Measurements from ENCODE around the gene TGM4. TPM values are rescaled to one million over a fixed set of nuclear protein-coding genes. Genes with fewer than 3 reads are reported as not detected.

Gene TGM4
- total and polyA plus RNA-seq, 10 of the 15 experiments (the other 5 are each of a cell fraction or from before 2014, with no cell fraction given) = not detected

DNA sequence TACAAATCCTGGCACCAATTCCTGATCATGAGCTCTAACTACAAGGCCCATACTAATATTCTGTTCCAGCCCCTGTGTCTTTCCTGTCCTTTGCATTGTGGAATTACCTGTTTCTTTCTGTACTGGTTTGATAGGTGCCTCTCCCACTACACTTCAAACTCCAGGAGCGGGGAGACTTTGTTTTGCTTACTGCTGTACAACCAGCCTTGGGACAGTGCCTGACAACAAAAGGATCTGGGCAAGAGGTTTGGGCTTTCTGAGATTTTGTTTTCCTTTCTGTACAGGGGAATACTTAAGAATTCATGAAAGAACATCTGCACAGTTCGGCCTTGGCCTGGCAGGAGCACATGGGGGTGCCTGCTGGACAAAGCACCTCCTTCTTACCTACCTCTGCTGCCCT is 56.5 kb downstream of the TGM4 start:
- POLR2A ChIA-PET = no interaction called here
- FAIRE-seq (no peak), ATAC-seq (no peak), DNase-seq (ENCODE audit: low read depth, low spot score) (no peak)
- H3K36me3 ChIP-seq (ENCODE audit: control insufficient read depth in 2 of 2, insufficient read depth in 2 of 2, low read length in 1 of 2) = peaks cover 3 to 24% of the 10 kb centered on the region in 2 experiments; a peak in 3 of 4 replicates
- no TSS peak for BruUV-seq (replicated peaks)
- no peak overlapping the region for H3K9ac ChIP-seq (ENCODE audit: control insufficient read depth, insufficient read depth, low read length)
- H2AFZ ChIP-seq (ENCODE audit: control insufficient read depth, low read depth, low read length) = no peak overlapping the region
- WGBS (ENCODE audit: insufficient coverage, insufficient replicate concordance, low lambda C conversion rate, missing lambda C conversion rate) = 100% methylated on average over 2 of the region's 2 CpGs
- intact Hi-C loops (cut with micrococcal nuclease; ENCODE audit: unreplicated experiment) = no loop called here
- no peak overlapping the region for H3K27ac ChIP-seq (ENCODE audit: control insufficient read depth, insufficient read depth)
- in situ Hi-C loops (cut with MboI) = no loop called here
- CTCF ChIA-PET = no interaction called here
- H3K4me2 ChIP-seq (ENCODE audit: control insufficient read depth, insufficient read depth) = no peak overlapping the region
- RAD21 ChIA-PET (ENCODE audit: unreplicated experiment) = no interaction called here
- H3K79me2 ChIP-seq (ENCODE audit: control insufficient read depth, insufficient read depth, low read length) = no peaks in the 10 kb centered on the region
- no peak overlapping the region for H3K4me3 ChIP-seq
- H4K20me1 ChIP-seq (ENCODE audit: control insufficient read depth, insufficient read depth) = no peaks in the 10 kb centered on the region
- SMC1A ChIA-PET (ENCODE audit: uncharacterized antibody, unreplicated experiment) = no interaction called here
- H3K9me3 ChIP-seq (replicated peaks; ENCODE audit: control insufficient read depth, insufficient read depth, low read length) = no peaks in the 10 kb centered on the region
- H3K27me3 ChIP-seq (replicated peaks in 1 of 2; ENCODE audit: control insufficient read depth in 2 of 2, insufficient read depth in 2 of 2, low read length in 1 of 2) = no peaks in the 10 kb centered on the region
- TF ChIP-seq ZNF592 (IDR thresholded peaks at IDR 0.05) (no peak), HDGF (IDR thresholded peaks at IDR 0.05) (no peak), MAX (IDR thresholded peaks at IDR 0.05; ENCODE audit: low read depth, low read length) (no peak), PAX8 (IDR thresholded peaks at IDR 0.05) (no peak), MEF2A (IDR thresholded peaks at IDR 0.05; ENCODE audit: insufficient read depth, low read depth, low read length) (no peak), NR2C2 (IDR thresholded peaks at IDR 0.05; ENCODE audit: borderline replicate concordance, control insufficient read depth, insufficient read length, low read depth) (no peak), DPF2 (IDR thresholded peaks at IDR 0.05) (no peak), BCL3 (IDR thresholded peaks at IDR 0.05; ENCODE audit: borderline replicate concordance, insufficient read depth, low read depth, low read length, poor library complexity, severe bottlenecking) (no peak), ZSCAN29 (IDR thresholded peaks at IDR 0.05) (no peak), FOXK2 (IDR thresholded peaks at IDR 0.05) (no peak), SP1 (IDR thresholded peaks at IDR 0.05; ENCODE audit: low read depth, low read length) (no peak), TARDBP (IDR thresholded peaks at IDR 0.05; ENCODE audit: borderline replicate concordance) (no peak), ZNF687 (IDR thresholded peaks at IDR 0.05) (no peak), POLR2AphosphoS2 (IDR thresholded peaks at IDR 0.05; ENCODE audit: low read depth, low read length) (no peak)
- H3K4me1 ChIP-seq (ENCODE audit: control insufficient read depth, insufficient read depth, low read length) = no peaks in the 10 kb centered on the region

Measured in GM12878 (cell line).